ENCODE results near the gene USP38.
"Not testable (repeated sequence)": the region's sequence is repeated elsewhere in the genome, so short reads cannot be mapped to it uniquely, and the experiment has no call there.

- not testable (repeated sequence) for TF ChIP-seq CTCF, POLR2A, POLR2AphosphoS5, EP300 (IDR thresholded peaks at IDR 0.05)
Measured at GRCh38 chr4:143166722-143167121, 18.0 kb upstream of the USP38 start.
